T-helper 22 cell (primary cell): ENCODE data around the gene CEP104.

Source experiments
- DNase-seq: peaks from one replicate; pipeline ENCODE4 v3.0.0-alpha.2; 2020; ENCODE audit warnings: low read depth

Gene CEP104

GRCh38 chr1:3856923-3857790, at the start of gene CEP104, which contains the start of gene DFFB:
Gene CEP104 (minus strand): TSS chr1:3857211. CDS start chr1:3852407, 4,804 bp downstream.
Gene DFFB (plus strand): TSS chr1:3857476. CDS start chr1:3857604, 128 bp downstream.
- peak; percentile 97 for DNase-seq

DNA sequence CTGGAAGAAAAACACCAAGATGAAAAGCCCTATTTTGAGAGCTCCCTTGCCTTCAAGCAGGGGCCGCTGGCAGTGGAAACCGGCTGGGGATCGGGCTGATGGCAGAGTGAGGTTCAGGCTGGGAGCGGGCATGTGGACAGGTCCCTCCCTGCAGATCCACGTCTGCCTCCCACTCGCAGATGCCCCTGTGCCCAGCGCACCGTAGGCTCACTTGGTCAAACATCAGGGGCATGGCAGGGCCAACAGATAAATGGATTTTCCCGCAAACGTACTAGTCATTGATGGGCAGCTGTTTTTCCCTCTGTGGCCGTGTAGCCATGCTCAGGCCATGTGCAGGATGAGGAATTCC, 49.6 kb upstream of the CEP104 start:
- no peak for DNase-seq

GRCh38 chr1:3905953-3906671, 49.1 kb upstream of the CEP104 start:
- no peak for DNase-seq

DNA sequence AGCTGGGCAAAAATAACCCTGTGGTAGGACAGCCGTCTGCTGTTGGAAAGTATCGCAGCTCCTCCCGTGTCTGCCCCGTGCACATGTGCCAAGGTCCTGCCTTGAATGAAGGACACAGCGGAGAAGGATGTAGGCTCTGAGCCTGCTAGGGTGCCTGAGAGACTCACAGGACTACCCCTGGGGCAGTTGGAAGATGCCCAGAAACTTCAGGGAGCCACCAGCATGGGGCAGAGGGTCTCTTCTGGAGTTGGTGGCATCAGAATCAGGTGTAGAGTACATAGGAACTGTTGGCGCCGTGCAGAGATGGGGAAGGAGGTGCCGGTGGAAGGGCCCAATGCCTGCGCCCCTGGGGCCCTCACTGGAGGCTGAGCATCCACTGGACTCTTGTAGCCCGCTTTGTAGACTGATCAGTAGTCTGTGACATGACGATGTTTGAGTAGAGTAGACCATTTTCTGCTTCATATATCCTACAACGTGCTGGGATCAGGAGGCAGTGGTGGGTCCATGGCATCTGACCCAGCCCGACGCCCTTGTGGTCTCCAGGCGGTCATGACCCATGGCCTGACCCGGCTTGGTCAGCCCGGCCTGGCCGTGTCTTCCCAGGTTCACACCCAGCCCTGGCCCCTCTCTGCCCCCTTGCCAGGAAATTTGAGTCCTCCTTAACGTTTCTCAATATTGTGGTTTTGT, 48.4 kb upstream of the CEP104 start:
- no peak for DNase-seq

DNA sequence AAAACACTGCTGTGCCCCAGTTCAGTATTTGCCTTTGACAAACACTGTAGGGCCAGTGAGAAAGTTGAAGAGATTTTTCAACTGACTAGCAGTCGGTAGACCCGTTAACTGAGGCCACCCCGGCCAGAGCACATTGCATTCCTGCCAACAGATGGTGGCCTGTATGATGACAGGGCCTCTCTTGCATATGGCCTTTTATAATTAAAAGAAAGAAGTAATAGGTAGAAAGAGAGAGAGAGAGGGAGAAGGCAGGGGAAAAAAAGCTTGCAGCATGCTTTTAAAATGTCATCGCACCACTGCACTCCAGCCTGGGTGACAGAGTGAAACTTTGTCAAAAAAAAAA, 47.8 kb upstream of the CEP104 start:
- no peak for DNase-seq

DNA sequence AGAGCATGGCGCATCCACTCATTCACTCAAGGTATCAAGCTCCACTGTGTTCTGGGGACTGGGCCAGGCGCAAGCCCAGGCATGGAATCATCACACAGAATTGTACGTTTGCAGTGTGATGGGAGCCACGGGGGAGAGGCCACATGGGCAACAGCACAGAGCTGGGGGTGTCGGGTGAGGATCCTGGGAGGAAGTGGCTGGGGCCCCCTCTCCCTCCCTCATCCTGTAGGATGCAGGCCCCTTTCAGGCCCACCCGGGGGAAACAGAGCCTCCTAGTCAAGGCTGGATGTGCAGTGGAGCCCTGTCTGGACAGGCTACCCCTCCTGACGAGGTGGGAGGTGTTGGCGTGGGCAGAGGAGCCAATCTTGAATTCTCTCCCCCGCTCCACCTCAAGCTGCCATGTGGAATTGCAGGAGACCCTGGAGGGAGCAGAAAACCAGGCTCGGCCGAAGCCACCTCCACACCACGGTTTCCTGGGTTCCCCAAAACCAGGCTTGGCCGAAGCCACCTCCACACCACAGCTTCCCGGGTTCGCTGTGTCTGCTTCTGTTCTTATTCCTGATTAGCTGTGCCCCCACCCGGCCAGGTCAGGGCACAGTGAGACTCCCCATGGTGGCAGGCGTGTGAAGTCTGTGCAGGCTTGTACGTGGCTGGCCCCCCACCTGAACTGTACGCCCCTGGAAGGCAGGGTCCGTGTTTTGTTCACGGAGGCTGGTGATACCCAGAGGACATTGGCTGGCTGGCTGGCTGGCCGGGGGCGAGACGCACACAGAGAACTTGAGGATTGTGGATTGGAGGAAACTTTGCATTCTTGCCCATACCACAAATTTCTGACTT, 47.2 kb upstream of the CEP104 start:
- DNase-seq = no peak

DNA sequence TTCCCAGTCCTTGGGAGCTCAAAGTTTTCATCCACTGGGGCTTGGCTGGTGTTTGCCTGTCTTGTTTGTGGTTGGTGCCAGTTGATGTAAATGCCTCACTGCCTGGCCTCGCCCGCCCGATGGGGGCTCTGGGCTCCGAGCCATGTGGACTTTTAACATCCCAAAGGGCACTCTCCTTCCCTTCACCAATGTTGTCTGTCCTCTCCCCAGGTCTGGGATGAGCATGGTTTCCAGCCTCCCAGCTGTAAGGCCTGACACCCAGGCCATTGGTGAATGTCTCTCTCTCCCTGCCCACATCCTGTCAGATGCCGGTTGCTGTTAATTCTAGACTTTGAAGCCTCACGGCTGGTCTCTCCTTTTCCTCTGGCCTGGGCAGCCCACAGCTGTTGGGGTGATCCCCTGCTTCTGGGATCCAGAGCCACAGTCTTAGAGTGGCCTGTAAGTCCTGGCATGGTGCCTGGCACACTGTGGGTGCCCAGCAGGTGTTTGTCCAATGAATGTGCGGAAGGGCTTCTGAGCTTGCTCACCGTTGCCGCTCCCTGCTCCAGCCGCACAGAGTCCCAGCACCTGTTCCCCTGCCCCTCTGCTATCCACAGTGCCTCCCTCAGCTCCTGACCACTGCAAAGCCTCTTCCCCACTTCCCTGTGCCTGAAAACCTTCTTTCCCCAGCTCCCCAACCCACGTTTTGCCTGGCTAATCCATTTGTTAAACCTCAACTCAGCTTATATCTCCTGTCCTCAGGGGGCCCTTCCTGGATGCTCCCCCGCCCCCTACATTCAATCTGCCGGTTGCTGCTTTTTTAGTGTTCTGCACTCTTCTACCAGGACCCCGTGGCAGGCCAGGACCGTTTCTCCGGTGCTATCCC, 46.4 kb upstream of the CEP104 start:
- DNase-seq = no peak

DNA sequence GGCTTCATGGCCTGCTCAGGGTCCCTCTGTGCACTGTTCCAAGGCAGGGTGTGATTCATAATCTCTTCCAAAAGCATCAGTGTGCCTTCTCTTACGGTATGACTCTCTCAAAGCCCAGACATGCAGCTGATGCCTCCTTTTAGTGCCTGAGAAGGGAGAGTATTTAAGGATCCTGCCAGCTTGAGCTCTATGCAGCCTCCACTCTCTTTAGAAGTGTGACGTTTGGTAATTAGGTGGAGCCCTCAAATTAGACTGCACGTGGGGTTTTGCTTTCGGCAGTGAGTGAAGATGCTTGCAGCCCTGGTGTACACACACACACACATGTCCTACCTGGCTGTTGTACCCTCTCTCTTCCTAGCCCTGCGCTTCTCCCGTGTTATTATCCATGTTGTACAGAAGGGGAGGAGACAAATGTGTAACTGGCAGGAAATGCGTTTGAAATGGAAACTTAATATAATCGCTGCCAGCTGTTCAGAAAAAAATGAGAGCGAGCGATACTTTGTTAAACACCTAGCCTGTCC, 45.6 kb upstream of the CEP104 start:
- no peak for DNase-seq

- DNase-seq = peak; percentile 16
Observed at GRCh38 chr1:3902111-3902511, 45.1 kb upstream of the CEP104 start.

DNA sequence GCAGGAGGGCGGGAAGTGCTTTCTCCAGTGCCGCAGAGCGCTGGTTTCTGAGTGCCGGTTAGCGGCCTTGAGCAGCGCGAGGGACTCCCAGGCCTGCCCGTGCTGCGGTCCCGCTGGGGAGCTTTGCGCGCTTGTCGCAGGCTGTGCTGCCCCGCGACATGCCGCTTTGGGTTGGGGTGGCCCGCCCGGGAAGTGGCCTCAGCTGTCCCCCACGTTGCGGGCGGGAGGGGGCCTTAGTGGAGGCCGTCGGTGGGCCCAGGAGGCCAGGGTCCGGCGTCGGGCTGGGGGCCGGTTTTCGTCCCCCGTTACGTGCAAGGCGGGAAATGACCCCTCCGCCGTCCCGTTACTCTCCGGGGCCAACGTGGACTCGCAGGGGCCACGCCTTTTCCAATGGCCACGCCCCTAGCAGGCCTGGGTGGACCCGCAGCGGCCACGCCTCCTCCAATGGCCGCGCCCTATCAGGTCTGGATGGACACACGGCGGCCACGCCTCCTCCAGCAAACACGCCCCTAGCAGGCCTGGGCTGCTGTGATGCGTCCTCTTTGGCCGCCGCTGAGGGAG, 44.0 kb upstream of the CEP104 start:
- peak; percentile 71 for DNase-seq

- peak; percentile 96 for DNase-seq
Observed at GRCh38 chr1:3900150-3900968, 43.3 kb upstream of the CEP104 start, which contains the start of gene C1orf174. Gene C1orf174 (minus strand): TSS chr1:3900272. CDS start chr1:3900186, 86 bp downstream.

GRCh38 chr1:3899754-3900149, 42.7 kb upstream of the CEP104 start:
- no peak for DNase-seq

DNA sequence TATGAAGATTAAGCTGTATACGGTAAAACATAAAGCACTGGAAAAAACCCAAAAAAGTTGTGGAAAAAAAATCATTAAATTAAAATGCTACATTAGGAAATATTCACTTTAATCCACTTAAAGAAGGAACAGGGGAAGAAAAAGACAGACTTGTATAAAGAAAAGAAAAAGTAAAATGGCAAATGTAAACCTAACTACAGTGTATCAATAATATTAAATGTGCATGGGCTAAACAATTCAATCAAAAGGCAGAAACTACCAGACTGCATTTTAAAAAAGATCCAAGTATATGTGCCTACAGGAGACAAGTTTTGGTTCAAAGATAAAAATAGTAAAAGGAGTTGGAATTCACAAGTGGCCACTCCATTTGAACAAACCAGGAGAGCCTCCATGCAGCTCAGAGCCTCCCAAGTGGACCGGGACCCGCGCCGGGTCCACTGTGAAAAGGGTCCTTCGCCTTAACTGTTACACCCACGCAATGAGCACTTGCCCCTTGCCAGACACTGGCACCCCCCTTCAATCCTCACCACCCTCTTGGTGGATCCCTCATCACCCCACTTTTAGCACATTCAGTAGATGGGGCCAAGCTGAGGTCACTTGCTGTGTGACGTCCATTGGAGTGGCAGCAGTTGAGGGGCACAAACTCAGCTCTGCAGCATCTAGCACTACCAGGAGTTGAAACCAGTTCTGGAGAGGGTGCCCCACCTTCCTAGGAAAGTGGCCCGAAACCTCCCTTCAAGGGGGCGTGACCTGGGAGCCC, 42.2 kb upstream of the CEP104 start:
- no peak for DNase-seq

- no peak for DNase-seq
Observed at GRCh38 chr1:3898475-3898735, 41.4 kb upstream of the CEP104 start.

GRCh38 chr1:3896396-3897000, 39.5 kb upstream of the CEP104 start:
- DNase-seq = no peak

- DNase-seq = no peak
Observed at GRCh38 chr1:3895951-3896325, 38.9 kb upstream of the CEP104 start.

DNA sequence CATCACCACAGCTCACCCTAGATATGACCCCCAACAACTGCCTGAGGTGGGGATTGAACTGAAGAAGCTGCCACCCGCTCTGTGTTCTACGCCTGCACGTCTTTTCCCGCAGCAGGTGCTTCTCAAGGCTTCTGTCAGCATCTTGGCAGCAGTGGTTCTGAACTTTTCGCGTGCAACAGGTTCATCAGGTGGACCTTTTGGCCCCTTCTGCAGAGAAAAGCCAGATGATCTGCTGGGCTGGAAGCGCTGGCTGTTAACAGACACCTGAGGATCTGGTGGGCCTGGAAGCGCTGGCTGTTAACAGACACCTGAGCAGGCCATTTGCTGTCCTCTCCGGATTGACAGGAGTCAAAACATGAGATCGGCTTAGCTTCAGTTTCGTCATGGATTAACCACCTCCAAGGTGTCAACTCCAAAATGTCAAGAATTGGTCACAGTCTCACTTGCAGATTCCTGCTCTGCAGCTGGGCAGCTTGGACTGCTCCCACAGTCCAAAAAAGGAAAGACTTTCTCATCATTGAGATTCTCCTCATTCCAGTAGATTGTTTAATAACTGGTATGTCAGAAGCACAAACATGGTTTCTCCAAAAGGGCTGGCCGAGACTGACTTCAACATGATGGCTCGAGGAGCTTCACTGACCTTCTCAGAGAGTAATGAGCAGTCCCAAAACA, 38.4 kb upstream of the CEP104 start:
- no peak for DNase-seq
